Fibroblast of skin of scalp (primary cell): ENCODE results near the gene SPDYE16.
"Not testable (repeated sequence)": the region's sequence is repeated elsewhere in the genome, so short reads cannot be mapped to it uniquely, and the experiment has no call there.

Source experiments
- DNase-seq: peaks from one replicate; pipeline ENCODE4 v3.0.0-alpha.2; 2013

The SPDYE16 gene

GRCh38 chr7:76504351-76505167, 38.5 kb downstream of the SPDYE16 start:
- DNase-seq = not testable (repeated sequence)

GRCh38 chr7:76503244-76503643, 39.9 kb downstream of the SPDYE16 start:
- DNase-seq = not testable (repeated sequence)

- not testable (repeated sequence) for DNase-seq
These were observed 40.3 kb downstream of the SPDYE16 start for GRCh38 chr7:76502836-76503235.

GRCh38 chr7:76502224-76502623, 40.9 kb downstream of the SPDYE16 start:
- not testable (repeated sequence) for DNase-seq

GRCh38 chr7:76499924-76500241, 43.2 kb downstream of the SPDYE16 start:
- not testable (repeated sequence) for DNase-seq

- not testable (repeated sequence) for DNase-seq
These were observed 43.7 kb downstream of the SPDYE16 start for GRCh38 chr7:76499201-76499923.

- DNase-seq = not testable (repeated sequence)
These were observed 44.4 kb downstream of the SPDYE16 start for GRCh38 chr7:76498583-76499200.

- not testable (repeated sequence) for DNase-seq
These were observed 45.0 kb downstream of the SPDYE16 start for GRCh38 chr7:76497918-76498582.

GRCh38 chr7:76495717-76496116, 47.4 kb downstream of the SPDYE16 start:
- DNase-seq = not testable (repeated sequence)

- not testable (repeated sequence) for DNase-seq
These were observed 51.0 kb downstream of the SPDYE16 start for GRCh38 chr7:76492139-76492538.

- DNase-seq = not testable (repeated sequence)
These were observed 55.1 kb downstream of the SPDYE16 start for GRCh38 chr7:76487969-76488368.

- DNase-seq = not testable (repeated sequence)
These were observed 56.5 kb downstream of the SPDYE16 start for GRCh38 chr7:76486618-76487017.

GRCh38 chr7:76485822-76486610, 57.1 kb downstream of the SPDYE16 start:
- not testable (repeated sequence) for DNase-seq

- DNase-seq = not testable (repeated sequence)
These were observed 58.6 kb downstream of the SPDYE16 start for GRCh38 chr7:76484456-76484855.

- DNase-seq = not testable (repeated sequence)
These were observed 60.0 kb downstream of the SPDYE16 start for GRCh38 chr7:76483081-76483480.

GRCh38 chr7:76482660-76483059, 60.4 kb downstream of the SPDYE16 start:
- DNase-seq = not testable (repeated sequence)
